Mesenchymal stem cell (in vitro differentiated cells and primary cell): Measurements from ENCODE around the gene MYLK.

Experiments
- DNase-seq: peaks from one replicate; pipeline ENCODE4 v3.0.0-alpha.2; 2013
- H2AFZ ChIP-seq: one replicate; pipeline ENCODE4 v1.6.1; 2013; ENCODE audit warnings: low read depth, mild to moderate bottlenecking, control low read depth, inconsistent platforms, low read length, moderate library complexity
- H2AK5ac ChIP-seq: 2 replicates; pipeline ENCODE4 v1.6.1; 2013; ENCODE audit warnings: low read length, moderate library complexity, mild to moderate bottlenecking, inconsistent platforms; ENCODE audit not compliant: severe bottlenecking
- H2BK120ac ChIP-seq: one replicate; pipeline ENCODE4 v1.6.1; 2013; ENCODE audit warnings: low read depth, mild to moderate bottlenecking, inconsistent platforms, low read length, moderate library complexity
- H2BK12ac ChIP-seq, 2 experiments: one replicate each; pipeline ENCODE4 v1.6.1; 2013; ENCODE audit warnings: inconsistent platforms in 2 of 2, low read length in 2 of 2, mild to moderate bottlenecking in 2 of 2, moderate library complexity in 2 of 2, control low read depth in 1 of 2
- H2BK15ac ChIP-seq: one replicate; pipeline ENCODE4 v1.6.1; 2013; ENCODE audit warnings: mild to moderate bottlenecking, low read depth, inconsistent platforms; ENCODE audit not compliant: poor library complexity, severe bottlenecking
- H2BK5ac ChIP-seq: 2 replicates; pipeline ENCODE4 v1.6.1; 2013; ENCODE audit warnings: low read depth, mild to moderate bottlenecking, low read length, control low read depth, inconsistent platforms; ENCODE audit not compliant: poor library complexity, severe bottlenecking
- H3K14ac ChIP-seq, 2 experiments: one replicate each; pipeline ENCODE4 v1.6.1; 2013; ENCODE audit warnings: inconsistent platforms in 2 of 2, low read length in 2 of 2, control low read depth in 1 of 2, mild to moderate bottlenecking in 1 of 2, moderate library complexity in 1 of 2
- H3K18ac ChIP-seq, 2 experiments: one replicate each; pipeline ENCODE4 v1.6.1; 2013; ENCODE audit warnings: inconsistent platforms in 2 of 2, low read length in 2 of 2, control low read depth in 1 of 2, low read depth in 1 of 2, mild to moderate bottlenecking in 1 of 2
- H3K23ac ChIP-seq, 2 experiments: one replicate each; pipeline ENCODE4 v1.6.1; 2013; ENCODE audit warnings: inconsistent platforms in 2 of 2, low read length in 2 of 2, mild to moderate bottlenecking in 2 of 2, moderate library complexity in 2 of 2, control low read depth in 1 of 2
- H3K27ac ChIP-seq: 2 replicates; pipeline ENCODE4 v1.5.1; 2013; ENCODE audit warnings: mild to moderate bottlenecking, moderate library complexity, low read length, control low read depth, inconsistent platforms; ENCODE audit not compliant: poor library complexity, severe bottlenecking
- H3K27me3 ChIP-seq, 2 experiments: 2 replicates each; pipeline versions ENCODE4 v1.6.1 to v1.7.0; 2013; ENCODE audit warnings: low read length in 2 of 2, mild to moderate bottlenecking in 2 of 2, moderate library complexity in 2 of 2, control low read depth in 1 of 2, inconsistent platforms in 1 of 2; ENCODE audit not compliant: control insufficient read depth in 1 of 2, insufficient read depth in 1 of 2
- H3K36me3 ChIP-seq, 2 experiments: 2 replicates each; pipeline versions ENCODE4 v1.6.1 to v1.7.0; 2013; ENCODE audit warnings: low read length in 2 of 2, control low read depth in 1 of 2, inconsistent platforms in 1 of 2, low read depth in 1 of 2, mild to moderate bottlenecking in 1 of 2; ENCODE audit not compliant: insufficient read depth in 2 of 2, control insufficient read depth in 1 of 2
- H3K4ac ChIP-seq, 2 experiments: one replicate each; pipeline ENCODE4 v1.6.1; 2013; ENCODE audit warnings: inconsistent platforms in 2 of 2, low read length in 2 of 2, mild to moderate bottlenecking in 2 of 2, moderate library complexity in 2 of 2, control low read depth in 1 of 2, low read depth in 1 of 2
- H3K4me1 ChIP-seq: 2 replicates; pipeline ENCODE4 v1.6.1; 2013; ENCODE audit warnings: low read depth, low read length, control low read depth; ENCODE audit not compliant: control insufficient read depth, insufficient read depth
- H3K4me2 ChIP-seq: 2 replicates; pipeline ENCODE4 v1.6.1; 2013; ENCODE audit warnings: low read length, mild to moderate bottlenecking, inconsistent platforms; ENCODE audit not compliant: poor library complexity, severe bottlenecking
- H3K4me3 ChIP-seq, 2 experiments: 2 replicates each; pipeline versions ENCODE4 v1.5.1 to v1.7.0; 2013; ENCODE audit warnings: low read length in 2 of 2, mild to moderate bottlenecking in 2 of 2, control low read depth in 1 of 2, low read depth in 1 of 2; ENCODE audit not compliant: insufficient read depth in 1 of 2
- H3K79me1 ChIP-seq: replicated peaks from 2 replicates; pipeline ENCODE4 v1.6.1; 2013; ENCODE audit warnings: mild to moderate bottlenecking, control low read depth, low read length, inconsistent platforms; ENCODE audit not compliant: poor library complexity, severe bottlenecking
- H3K9ac ChIP-seq: 2 replicates; pipeline ENCODE4 v1.7.0; 2013; ENCODE audit warnings: mild to moderate bottlenecking, low read length, moderate library complexity
- H3K9me3 ChIP-seq: 2 replicates; pipeline ENCODE4 v1.7.0; 2013; ENCODE audit warnings: mild to moderate bottlenecking, low read length; ENCODE audit not compliant: control insufficient read depth
- H4K8ac ChIP-seq: one replicate; pipeline ENCODE4 v1.6.1; 2013; ENCODE audit warnings: inconsistent platforms, mild to moderate bottlenecking, low read length, moderate library complexity
- H4K91ac ChIP-seq: one replicate; pipeline ENCODE4 v1.6.1; 2013; ENCODE audit warnings: mild to moderate bottlenecking, low read length, inconsistent platforms
- WGBS: methylation state at CpG from one replicate; pipeline ENCODE4 v1.1.7; 2013; ENCODE audit warnings: mixed read lengths; 5-methylcytosine and 5-hydroxymethylcytosine counted together

MYLK gene

GRCh38 chr3:123684636-123685035 is 199.5 kb downstream of the MYLK start:
- no peak overlapping the region for H2BK15ac ChIP-seq
- no peaks in the 10 kb centered on the region for H3K9me3 ChIP-seq
- H2AK5ac ChIP-seq: no peak overlapping the region
- no peak overlapping the region for H2BK5ac ChIP-seq
- H3K18ac ChIP-seq: no peak overlapping the region
- H3K36me3 ChIP-seq: peaks cover 33 to 64% of the 10 kb centered on the region in 2 experiments
- H3K14ac ChIP-seq: no peak overlapping the region
- H3K79me1 ChIP-seq: peaks cover 30% of the 10 kb centered on the region
- no peak overlapping the region for H4K8ac ChIP-seq
- no peak overlapping the region for H3K27ac ChIP-seq
- H2AFZ ChIP-seq: no peak overlapping the region
- DNase-seq: no peak
- H3K9ac ChIP-seq: no peak overlapping the region
- H3K4ac ChIP-seq: no peak overlapping the region
- no peak overlapping the region for H4K91ac ChIP-seq
- WGBS: 98% methylated on average over 7 of the region's 7 CpGs
- H3K4me2 ChIP-seq: no peak overlapping the region
- peaks cover 56% of the 10 kb centered on the region for H3K4me1 ChIP-seq
- no peak overlapping the region for H3K4me3 ChIP-seq
- no peaks in the 10 kb centered on the region for H3K27me3 ChIP-seq
- H3K23ac ChIP-seq: no peak overlapping the region
- no peak overlapping the region for H2BK12ac ChIP-seq
- no peak overlapping the region for H2BK120ac ChIP-seq

GRCh38 chr3:123684209-123684608 is 199.9 kb downstream of the MYLK start:
- Histone ChIP-seq H3K4me2 (no peak overlapping the region), H3K27me3 (no peaks in the 10 kb centered on the region), H3K4me1 (peaks cover 57% of the 10 kb centered on the region), H3K4me3 (no peak overlapping the region), H2BK15ac (no peak overlapping the region), H2BK120ac (no peak overlapping the region), H2AK5ac (peak overlapping the region; percentile 84), H3K4ac (no peak overlapping the region), H3K23ac (no peak overlapping the region), H3K9ac (peak overlapping the region; percentile 9), H2AFZ (no peak overlapping the region), H4K8ac (no peak overlapping the region), H3K36me3 (peaks cover 32 to 65% of the 10 kb centered on the region in 2 experiments), H3K27ac (no peak overlapping the region), H2BK5ac (no peak overlapping the region), H2BK12ac (no peak overlapping the region), H3K79me1 (peaks cover 27% of the 10 kb centered on the region), H4K91ac (no peak overlapping the region), H3K14ac (no peak overlapping the region), H3K9me3 (no peaks in the 10 kb centered on the region), H3K18ac (no peak overlapping the region)
- DNase-seq: no peak
- 98% methylated on average over 4 of the region's 4 CpGs for WGBS

- Histone ChIP-seq H3K79me1 (peaks cover 24% of the 10 kb centered on the region), H3K4me3 (no peak overlapping the region), H3K4ac (peak overlapping the region; percentile 33 to 75), H2BK120ac (no peak overlapping the region), H4K8ac (no peak overlapping the region), H2AFZ (no peak overlapping the region), H4K91ac (no peak overlapping the region), H3K27me3 (no peaks in the 10 kb centered on the region), H2BK12ac (peak overlapping the region in 1 of 2 experiments; percentile 18), H3K4me1 (peaks cover 56% of the 10 kb centered on the region), H2AK5ac (peak overlapping the region; percentile 84), H3K4me2 (no peak overlapping the region), H3K14ac (no peak overlapping the region), H3K23ac (no peak overlapping the region), H3K9me3 (no peaks in the 10 kb centered on the region), H2BK5ac (no peak overlapping the region), H3K27ac (peak overlapping the region; percentile 17), H2BK15ac (no peak overlapping the region), H3K36me3 (peaks cover 32 to 62% of the 10 kb centered on the region in 2 experiments), H3K18ac (peak overlapping the region in 1 of 2 experiments; percentile 32), H3K9ac (peak overlapping the region; percentile 9)
- DNase-seq: no peak
- 92% methylated on average over 10 of the region's 10 CpGs for WGBS
Observed at GRCh38 chr3:123683505-123684154, 200.5 kb downstream of the MYLK start.

- no peak for DNase-seq
- Histone ChIP-seq H3K18ac (peak overlapping the region in 1 of 2 experiments; percentile 32), H2BK15ac (no peak overlapping the region), H3K27me3 (no peaks in the 10 kb centered on the region), H3K4me2 (no peak overlapping the region), H3K27ac (peak overlapping the region; percentile 17), H4K91ac (no peak overlapping the region), H3K14ac (no peak overlapping the region), H3K9me3 (no peaks in the 10 kb centered on the region), H3K4ac (no peak overlapping the region), H2BK12ac (peak overlapping the region in 1 of 2 experiments; percentile 59), H3K4me1 (peaks cover 52% of the 10 kb centered on the region), H2AK5ac (peak overlapping the region; percentile 84), H2BK120ac (no peak overlapping the region), H3K23ac (no peak overlapping the region), H3K9ac (no peak overlapping the region), H3K36me3 (peaks cover 32 to 62% of the 10 kb centered on the region in 2 experiments), H4K8ac (no peak overlapping the region), H2BK5ac (no peak overlapping the region), H3K4me3 (no peak overlapping the region), H2AFZ (no peak overlapping the region), H3K79me1 (peaks cover 24% of the 10 kb centered on the region)
- WGBS: 91% methylated on average over 8 of the region's 10 CpGs
Observed at GRCh38 chr3:123682781-123683504, 201.2 kb downstream of the MYLK start.
